CD4-positive, alpha-beta T cell treated with Interleukin-4 for 1 hour (primary cell): ENCODE results near the gene ANKS3.

Source experiments
- DNase-seq, 2 donors: peaks; one replicate each; pipeline ENCODE4 v3.0.0-alpha.2; 2020 to 2022

The ANKS3 gene

GRCh38 chr16:4723071-4723767 is 10.9 kb downstream of the ANKS3 start:
- DNase-seq: no peak

DNA sequence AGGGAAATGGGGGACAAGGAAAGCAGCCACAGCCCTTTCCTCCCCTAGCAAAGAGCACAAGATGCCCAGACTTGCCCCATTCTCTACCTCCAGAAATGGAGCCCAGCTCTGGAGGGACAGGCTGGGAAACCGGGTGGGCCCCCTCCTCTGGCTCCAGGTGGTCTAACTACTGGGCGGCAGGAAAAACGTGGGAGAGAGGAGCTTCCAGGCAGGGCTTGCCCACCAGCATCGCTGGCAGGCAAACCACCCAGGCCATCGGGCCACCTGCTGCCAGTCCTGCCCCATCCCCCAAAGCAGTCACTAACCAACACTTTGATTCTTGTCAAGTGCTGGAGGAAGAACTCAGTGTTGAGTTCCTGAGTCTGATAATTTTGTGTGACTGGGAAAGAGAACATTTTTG is 15.6 kb downstream of the ANKS3 start:
- no peak for DNase-seq

- no peak for DNase-seq
Observed at GRCh38 chr16:4714996-4715395, 19.1 kb downstream of the ANKS3 start.

GRCh38 chr16:4713663-4714501 is 20.2 kb downstream of the ANKS3 start:
- no peak for DNase-seq

- no peak for DNase-seq
Observed at GRCh38 chr16:4709481-4709880, 24.6 kb downstream of the ANKS3 start.

DNA sequence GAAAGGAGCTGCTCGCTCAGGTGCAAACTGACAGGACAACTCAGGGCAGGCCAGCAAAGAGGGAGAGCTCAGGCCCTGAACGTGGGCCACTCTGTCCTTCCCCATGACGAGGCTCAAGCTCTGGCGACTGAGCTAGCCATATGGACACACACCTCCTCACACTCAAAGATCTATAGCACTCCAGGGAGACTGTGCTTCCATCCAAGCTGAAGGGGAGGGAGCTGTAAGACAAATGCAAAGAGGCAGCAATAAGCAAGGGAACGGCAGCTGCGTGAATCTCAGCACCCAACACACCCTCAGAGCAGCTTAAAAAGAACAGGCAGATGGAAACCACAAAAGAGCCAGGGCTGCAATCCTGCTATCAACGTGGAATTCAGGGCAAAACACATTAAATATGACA is 27.2 kb downstream of the ANKS3 start:
- DNase-seq: no peak

DNA sequence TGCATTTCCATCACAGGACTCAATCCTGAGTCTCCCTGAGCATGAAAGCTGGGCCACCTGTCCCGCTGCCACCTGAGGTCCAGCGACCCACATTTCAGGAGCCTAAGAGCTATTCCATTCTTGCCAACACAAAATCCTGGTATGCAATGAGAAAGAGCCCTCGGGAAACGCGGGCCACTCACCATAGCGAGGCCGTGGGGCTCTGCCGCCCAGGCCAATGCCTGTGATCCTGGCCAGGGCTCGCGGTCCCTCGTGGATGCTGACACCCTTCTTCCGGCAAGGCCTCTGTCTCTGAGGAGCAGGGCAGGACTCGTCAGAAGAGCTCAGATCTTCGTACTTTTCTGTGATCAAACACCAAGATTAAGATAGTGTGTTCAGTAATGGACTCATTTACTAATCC is 29.2 kb downstream of the ANKS3 start:
- no peak for DNase-seq

GRCh38 chr16:4704491-4704890 is 29.6 kb downstream of the ANKS3 start:
- no peak for DNase-seq

- no peak for DNase-seq
Observed at GRCh38 chr16:4703906-4704305, 30.2 kb downstream of the ANKS3 start.

- no peak for DNase-seq
Observed at GRCh38 chr16:4702466-4702808, 31.6 kb downstream of the ANKS3 start.

GRCh38 chr16:4701791-4702465 is 32.1 kb downstream of the ANKS3 start:
- no peak for DNase-seq

GRCh38 chr16:4700997-4701743 is 32.9 kb downstream of the ANKS3 start:
- DNase-seq: no peak

DNA sequence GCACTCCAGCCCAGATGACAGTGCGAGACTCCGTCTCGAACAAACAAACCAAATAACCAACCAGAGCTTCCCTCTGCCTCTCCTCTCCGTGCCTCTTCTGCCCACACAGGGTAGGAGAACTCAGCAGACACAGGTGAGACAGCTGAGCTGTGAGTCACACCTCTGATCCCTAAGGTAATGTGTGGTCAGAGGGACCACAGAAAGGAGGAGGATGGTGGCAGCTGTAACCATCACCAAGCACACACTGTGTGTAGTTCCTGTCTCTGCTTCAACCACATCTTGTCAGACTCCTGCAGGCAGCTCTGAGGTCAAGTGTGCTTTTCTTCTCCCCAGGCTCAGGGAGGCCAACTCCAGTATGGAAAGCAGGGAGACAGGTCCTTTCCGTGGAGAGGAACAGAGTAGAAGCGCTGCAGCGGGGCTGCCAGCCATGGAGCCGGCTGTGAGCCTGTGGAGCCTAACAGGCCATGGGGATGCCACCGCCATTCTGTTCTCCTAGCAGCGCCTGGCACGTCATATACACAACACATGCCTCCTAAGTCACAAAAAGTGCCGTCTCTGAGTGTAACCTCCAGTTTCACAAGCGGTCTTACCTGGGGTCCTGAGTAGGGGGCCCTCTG is 33.6 kb downstream of the ANKS3 start:
- peak in 1 of 2 donors; percentile 19 for DNase-seq

DNA sequence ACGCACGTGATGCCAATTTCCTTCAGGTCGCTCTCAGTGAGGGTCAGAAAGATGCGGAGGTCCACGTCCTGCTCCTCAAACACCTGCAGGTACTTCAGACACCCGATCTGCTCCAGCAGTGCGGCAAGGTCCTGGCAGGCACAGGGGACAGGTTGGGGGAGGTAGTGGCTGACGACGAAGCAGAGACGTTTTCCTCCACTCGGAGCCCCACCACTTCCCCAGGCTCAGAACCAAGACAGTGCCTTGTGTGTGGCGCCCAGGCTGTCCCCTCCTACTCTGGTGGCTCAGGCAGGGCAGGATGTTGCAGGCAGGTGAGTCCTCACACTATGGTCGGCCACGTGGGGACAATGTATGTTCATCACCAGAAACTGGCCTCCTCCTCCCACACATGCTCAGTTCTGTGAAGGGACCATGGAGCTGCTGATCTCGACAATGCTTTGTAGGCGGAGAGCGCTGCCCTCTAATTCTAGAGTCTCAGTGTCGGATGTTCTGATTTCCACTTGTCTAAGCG is 35.0 kb downstream of the ANKS3 start:
- no peak for DNase-seq

GRCh38 chr16:4698321-4699045 is 35.6 kb downstream of the ANKS3 start:
- no peak for DNase-seq

DNA sequence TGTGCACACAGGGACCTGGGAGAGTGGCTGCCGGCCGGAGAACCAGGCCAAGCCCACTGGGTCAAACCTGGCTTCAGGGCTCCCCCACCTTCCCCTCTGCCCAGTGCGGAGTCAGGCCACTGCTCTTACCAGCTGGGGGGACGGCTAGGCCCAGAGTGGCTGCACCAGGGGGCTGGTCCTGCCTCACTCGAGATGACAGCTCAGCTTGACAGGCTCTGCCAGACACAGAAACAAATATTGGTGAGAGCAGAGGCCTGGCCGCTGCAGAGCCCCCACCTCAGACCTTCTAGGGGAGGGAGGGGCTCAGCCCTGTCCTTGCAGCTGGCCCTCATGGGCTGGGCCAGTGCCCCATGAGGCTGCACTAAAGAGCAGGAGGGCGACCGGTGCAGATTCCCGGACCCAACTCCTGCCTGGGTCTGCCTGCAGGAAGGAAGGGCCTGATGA is 36.2 kb downstream of the ANKS3 start:
- DNase-seq: no peak

GRCh38 chr16:4696905-4697847 is 36.9 kb downstream of the ANKS3 start:
- no peak for DNase-seq

DNA sequence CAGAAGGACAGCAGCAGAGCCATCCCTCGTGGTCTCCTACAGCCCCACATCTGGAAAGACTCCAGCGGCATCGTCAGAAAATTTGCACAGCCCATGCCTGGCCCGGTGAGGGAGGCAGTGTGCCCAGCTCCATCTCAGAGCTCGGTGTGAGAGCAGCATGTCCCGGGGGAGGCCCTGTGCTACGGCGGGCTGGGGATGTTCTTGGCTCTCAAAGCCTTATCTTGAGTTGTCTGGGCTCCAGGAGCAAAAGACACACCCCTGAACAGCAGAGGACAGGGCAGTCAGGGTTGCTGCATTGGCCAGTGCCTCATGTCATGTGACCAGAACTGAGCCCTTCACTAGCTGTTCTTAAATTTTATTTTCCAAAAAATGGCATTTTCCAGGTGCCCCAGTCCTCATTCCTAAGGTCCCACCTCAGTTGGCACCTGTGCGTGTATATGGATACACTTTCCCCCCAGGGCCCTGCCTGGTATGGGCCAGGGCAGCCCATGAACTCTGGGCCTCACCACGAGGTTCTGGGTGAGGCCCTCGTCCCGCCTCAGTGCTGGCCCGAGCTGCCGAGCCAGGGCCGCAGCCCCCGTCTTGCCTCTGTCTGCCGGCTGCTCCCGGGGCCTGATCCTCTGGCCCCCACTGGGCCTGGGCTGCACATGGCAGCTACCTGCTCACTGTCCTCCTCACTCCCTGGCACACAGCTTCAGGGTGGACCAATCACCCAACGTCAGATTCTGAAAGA is 37.7 kb downstream of the ANKS3 start:
- no peak for DNase-seq

GRCh38 chr16:4695473-4696171 is 38.4 kb downstream of the ANKS3 start:
- no peak for DNase-seq
